GM04503 (cell line): ENCODE results near the gene MECR.
A peak's percentile ranks its signal among the peaks of the same experiment; 100 is the strongest.
"Not testable (repeated sequence)": the region's sequence is repeated elsewhere in the genome, so short reads cannot be mapped to it uniquely, and the experiment has no call there.

Experiments used
- DNase-seq: peaks from one replicate; pipeline ENCODE4 v3.0.0-alpha.2; 2012; ENCODE audit warnings: low read depth

The MECR gene

DNA sequence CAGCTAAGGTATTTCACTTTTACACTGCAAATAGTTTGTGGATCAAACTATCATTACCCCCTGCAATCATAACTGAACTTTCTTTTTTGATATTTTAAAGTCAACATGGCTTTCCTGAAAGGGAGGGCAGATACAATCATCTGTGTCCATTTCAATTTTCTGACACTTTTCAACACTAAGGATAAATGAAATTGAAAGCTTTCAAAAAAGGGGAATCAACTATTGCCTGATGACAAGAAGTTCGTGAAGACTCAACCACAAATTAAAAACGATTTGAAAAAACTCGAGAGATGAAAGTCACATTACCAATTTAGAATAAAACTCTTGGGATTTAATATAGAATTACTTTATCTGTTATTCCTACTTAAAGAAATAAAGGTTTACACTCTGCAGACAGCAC, 60.8 kb downstream of the MECR start:
- no peak for DNase-seq

DNA sequence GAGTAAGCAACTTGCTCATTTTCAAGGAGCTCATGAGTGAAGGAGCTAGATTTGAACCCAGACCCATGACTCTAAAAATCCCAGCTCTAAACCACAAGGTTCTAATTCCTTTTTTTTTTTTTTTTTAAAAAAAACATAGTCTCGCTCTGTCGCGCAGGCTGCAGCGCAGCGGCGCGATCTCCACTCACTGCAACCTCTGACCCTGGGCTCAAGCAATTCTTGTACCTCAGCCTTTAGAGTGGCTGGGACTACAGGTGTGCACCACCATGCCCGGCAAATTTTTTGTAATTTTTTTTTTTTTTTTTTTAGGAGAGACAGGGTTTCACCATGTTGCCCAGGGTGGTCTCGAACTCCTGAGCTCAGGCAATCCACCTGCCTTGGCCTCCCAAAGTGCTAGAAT, 62.8 kb downstream of the MECR start:
- no peak for DNase-seq

DNA sequence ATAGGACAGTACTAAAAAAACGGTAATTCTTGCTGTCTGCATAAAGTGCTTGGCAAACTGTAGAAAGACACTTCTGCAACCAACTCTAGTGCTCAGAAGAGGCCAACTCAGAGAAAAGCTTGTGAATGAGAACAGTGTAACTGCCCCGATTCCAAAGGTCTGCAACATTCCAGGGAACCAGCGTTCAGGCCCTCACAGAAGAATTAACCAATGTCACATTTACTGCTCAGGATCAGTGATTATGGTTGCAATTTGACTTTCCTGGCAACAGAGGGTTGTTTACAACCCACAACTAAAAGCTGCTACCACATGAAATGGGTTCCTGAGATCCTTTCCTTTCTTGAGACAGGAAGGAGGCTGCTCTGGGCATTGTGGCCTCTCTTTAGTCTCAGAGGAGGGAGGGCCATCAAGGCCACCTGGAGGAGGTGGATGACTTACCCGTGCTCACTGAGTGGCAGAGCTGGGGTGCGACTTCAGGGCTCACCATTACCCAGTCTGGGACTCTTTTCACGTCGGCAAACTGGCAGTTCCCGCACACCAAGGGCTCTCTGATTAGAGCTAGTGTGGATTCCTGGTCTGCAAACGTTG, 64.3 kb downstream of the MECR start:
- DNase-seq, result no peak

DNA sequence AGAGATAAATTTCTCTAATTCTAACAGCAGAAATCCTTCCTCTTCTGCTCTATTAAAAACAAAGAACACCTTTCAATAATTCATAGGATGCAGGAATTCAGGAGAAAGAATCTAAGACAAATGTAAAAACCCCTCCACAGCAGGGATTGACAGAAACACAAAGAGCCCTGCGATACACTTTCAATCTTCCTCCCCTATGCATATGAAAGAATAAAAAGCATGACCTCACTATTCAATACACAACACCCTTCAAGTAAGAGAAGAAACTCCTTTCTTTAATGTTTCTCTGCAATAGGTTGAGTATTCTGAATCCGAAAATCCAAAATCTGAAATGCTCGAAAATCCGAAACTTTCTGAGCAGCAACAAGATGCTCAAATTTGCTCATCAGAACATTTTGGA, 66.1 kb downstream of the MECR start:
- no peak for DNase-seq

DNA sequence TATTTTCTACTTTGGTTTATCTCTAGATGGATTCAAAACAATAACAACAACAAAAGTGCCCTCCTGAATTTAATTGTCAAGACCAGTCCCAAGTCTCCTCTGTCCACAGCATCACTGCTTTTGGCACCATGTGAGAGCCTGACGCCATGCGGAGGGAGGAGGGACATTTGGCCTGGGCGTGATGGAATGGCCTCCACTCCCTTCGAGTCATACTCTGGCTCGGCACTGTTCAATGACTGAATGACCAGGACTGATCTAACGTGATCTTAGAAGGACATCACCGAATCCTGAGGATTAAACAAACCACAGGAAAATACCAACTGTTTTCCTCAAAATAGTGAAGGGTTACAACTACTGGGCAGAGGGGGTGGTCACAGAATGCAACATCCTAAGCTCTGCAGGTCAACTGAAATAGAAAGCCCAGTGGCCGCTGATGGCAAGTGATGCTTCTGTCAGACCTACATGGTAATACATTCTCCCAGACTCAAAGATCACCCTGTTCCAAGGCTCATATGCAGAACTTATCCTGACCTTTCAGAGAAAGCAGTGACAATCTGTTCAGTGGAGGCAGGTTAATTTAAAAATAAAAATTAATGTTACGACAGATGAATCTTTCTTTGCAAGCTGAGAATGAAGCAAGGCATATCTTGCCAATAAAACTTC, 68.1 kb downstream of the MECR start:
- no peak for DNase-seq

DNA sequence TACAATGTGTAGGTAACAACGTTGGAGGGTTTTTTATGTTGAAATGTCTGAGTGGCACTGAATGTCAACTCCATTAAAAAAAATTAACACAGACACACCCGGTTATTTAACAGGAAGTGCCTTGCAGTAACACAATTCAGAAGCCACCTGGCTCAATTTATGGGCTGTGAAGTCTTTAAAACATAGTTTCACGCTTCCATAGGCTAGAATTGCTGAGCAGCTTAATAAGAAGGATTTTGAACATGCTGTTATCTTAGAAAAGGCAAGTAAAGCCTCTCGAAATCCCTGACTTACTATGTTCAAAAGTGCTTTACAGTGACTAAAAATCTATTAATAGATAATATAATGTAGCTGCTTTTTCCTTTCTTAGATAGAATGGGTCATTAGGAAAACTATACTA, 68.7 kb downstream of the MECR start:
- no peak for DNase-seq

DNA sequence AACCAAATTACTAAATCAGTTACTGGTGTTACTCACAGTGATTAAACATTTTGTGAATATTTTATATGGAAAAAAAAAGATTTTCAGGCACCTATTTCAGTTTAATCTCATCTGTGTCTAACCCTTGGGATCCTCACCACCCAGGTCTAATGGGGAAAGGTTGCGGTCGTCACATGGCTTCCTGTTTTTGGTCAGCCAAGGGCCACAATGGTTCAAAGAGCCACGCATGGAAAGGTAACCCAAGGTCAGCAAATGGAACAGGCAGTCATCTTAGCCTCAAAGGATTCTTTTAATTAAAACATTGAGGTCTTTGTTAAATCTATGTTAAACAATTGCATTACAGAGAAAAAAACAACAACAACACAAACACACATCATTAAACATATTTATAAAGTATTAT, 71.0 kb downstream of the MECR start:
- DNase-seq, result no peak

DNA sequence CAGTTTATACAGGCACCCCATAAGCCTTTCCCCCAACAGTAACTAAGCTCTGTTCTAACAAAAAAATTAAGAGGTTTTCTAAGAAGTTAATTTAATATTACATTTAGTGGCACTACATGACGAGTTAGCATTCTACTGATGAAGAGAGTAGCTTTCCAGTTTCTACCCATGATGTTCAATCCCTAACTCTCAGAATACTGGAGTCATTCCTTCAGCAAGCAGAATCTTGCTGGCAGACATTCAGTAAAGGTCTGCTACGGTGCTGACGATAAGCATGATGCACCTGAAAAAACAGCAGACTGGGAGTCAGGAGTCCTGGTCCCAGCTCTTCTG, 73.5 kb downstream of the MECR start:
- DNase-seq, result no peak

DNA sequence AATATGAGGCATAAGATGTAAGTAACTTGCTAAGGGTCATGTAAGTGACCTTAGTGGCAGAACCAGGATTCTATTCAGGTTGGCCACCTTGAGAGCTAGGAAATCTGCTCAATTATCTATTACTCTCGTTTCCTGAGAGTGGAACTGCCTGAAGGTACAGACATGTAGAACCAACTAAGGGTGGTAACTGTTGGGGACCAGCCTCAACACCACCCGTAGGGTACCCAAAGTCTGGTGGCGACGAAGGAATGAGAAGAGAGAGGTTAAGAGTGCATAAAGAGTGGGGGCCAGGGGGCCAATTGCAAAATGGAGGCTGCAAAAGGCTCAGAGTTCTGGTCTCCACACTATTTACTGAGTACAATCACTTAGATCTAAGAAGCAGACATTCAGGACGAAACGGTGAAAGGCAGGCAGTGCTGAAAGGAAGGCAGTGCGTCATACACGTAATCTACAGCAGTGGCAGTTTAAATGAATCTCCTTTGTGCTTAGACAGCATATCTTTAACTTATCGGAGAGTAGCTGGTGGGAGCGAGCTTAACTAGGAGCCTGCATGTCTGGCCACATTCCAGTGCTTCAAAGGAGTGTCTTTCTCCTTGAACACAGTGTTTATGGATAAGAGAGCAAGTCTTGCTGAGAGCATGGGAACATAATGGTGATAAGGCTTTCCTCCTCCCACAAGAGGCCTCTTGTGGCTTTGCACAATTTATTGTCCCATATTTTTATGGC, 74.0 kb downstream of the MECR start:
- no peak for DNase-seq

DNA sequence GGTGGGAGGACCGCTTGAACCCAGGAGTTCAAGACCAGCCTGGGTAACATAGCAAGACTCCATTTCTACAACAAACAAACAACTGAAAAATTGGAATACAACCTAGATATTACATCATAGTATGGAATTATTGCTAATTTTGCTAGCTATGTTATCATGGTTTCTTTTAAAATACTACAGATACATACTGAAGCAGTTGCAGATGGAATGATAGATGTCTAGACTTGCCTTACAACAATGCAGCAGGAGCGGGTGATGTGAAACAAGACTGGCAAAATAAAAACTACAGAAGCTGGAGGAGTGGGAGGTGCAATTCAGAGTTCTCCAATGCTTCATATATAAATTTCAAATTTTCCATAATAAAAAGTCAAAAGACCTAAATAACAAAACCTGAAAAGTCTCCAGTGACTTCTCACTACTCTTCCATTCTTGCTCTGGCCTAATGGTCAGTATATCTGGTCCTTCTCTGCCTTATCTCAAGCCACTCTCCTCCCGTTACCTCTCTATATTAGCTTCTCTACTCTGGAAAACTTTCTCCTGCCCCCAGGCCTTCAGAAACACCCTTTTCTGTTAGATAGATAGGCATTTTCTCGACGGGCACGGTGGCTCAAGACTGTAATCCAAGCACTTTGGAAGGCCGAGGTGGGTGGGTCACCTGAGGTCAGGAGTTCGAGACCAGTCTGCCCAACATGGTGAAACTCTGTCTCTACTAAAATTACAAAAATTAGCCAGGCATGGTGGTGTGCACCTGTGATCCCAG, 78.5 kb downstream of the MECR start:
- no peak for DNase-seq

DNA sequence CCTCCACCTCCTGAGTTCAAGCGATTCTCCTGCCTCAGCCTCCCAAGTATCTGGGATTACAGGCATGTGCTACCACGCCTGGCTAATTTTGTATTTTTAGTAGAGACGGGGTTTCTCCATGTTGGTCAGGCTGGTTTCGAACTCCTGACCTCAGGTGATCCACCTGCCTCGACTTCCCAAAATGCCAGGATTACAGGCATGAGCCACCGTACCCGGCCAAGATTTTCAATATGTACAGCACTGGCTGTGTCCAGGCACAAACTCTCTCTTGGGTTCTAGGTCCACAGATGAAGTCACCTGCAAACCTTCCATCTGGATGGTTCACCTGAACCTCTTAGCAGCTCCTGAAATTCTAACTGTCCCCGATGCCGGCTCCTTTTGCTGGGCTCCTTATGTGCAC, 80.4 kb downstream of the MECR start:
- not testable (repeated sequence) for DNase-seq

DNA sequence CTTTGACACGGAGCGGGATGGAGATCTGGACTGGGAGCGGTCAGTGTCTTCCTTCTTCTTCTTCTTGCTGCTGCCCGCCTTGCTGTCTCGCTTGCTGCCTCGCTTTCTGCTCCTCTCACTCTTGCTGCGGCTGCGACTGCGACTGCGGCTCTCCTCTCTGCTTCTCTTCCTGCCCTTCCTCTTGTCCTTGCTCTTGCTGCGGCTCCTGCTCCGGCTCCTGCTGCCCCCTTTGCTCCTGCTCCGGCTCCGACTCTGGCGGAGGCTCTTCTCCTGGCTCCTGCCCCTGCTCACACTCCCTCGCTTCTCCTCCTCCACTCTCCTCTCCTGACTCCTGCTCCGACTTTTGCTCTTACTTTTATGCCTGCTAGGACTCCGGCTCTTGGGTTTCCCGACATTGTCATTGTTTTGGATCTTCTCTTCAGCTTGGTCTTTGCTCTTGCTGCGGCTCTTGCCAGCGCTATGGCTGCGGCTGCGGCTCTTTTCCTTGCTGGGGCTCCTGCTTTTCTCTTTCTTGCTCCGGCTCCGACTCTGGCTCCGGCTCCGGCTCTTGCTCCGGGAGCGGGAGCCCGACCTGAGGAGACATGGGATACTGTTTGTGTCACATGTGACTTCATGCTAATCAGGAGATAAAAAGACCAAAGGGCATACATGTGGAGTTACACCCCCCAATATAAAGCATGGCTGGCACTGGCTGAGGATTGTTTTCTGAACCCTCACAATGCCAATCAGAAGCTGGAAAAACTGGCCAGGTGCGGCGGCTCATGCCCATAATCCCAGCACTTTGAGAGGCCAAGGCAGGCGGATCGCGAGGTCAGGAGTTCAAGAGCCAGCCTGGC, 81.9 kb downstream of the MECR start:
- no peak for DNase-seq

DNA sequence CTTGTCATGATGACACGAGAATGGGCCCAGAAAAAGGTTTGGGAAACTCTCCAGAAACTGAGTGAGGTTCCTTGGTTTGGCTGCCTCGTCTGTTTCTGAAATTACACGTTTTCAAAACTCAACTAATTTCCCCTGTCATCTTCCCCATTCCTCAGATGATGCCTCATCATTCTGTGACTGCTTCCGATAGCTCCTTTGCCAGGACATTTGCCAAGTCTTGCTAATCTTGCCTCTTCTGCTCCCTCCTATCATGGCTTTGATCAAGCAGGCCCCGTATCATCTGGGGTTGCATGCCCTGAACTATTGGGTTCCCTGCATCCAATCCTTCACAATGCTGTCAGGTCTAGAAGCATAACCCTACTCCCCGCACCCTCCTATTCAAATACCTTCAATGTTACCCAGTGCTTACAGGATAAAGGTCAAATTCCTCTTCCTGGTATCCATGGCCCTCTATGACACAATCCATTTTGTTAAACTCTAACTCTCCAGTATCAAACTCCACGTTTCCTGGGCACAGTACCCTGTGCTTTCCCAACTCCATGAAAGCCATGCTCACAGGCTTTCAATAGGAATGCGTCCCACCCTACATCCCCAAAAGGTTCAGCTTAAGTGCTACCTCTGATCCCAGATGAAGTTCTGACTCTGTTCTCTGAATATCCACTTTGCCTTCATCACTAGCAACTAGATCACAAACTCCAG, 84.8 kb downstream of the MECR start:
- DNase-seq, result peak; percentile 92

DNA sequence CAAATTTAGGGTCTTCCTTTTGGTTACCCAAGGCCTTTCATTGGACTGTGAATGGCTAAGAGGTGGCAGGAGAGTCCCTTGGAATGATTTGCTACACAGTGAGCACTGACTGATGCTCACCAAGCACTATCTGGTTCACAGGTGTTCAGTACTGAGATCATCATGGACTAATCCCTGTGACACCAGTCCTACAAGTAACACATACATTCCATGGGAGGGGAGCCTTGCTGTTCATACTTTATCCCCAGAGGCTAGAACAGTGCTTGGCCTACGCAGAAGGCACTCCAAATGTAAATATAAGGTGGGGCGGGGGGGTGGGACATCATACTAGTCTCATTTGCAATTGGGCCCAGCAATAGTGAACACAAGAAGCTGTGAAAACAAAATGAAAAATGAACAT, 86.6 kb downstream of the MECR start:
- no peak for DNase-seq

DNA sequence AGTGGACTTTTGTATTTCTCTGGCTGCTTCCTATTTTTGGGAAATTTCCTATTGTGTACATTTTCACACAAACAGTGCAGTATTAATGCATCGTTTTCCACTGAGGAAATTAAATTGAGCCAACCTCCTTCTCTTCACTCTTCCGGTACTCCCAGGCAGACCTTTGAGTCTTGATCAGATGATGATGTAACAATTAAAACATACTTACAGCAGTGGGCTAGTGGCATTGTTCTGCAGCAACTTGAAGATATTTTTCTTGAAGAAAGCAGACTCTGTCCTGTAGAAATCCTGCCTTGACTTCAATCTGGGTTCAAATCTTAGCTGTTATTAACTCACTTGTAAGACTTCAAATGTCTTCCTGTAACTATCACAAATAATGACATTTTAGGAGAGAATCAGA, 88.0 kb downstream of the MECR start:
- DNase-seq, result no peak
